K562 (cell line): ENCODE measurements around the gene BACE2. TPM values are rescaled to one million over a fixed set of nuclear protein-coding genes. Genes with fewer than 3 reads are reported as not detected.

ENCODE experiments used
- ATAC-seq: fragments of 200-7000 bp; cut with Tn5 transposase; 3 replicates; pipeline ENCODE4 v1.9.1; 2020; ENCODE audit warnings: moderate library complexity
- BruUV-seq: library from RNA; stranded (reverse); fragments of 400-500 nt; replicated peaks from 2 replicates; lab custom pipeline; 2021; lab: Mats Ljungman, UMichigan
- CTCF ChIA-PET: fragments of 300-600 bp; formaldehyde crosslinking; extraction: SDS; loops from one replicate; lab custom pipeline; 2021; ENCODE audit warnings: low intra/inter-chr PET ratio; lab: Yijun Ruan, JAX
- POLR2A ChIA-PET: fragments of 300-600, 350-650 bp; sonication (Branson Sonifier 250); formaldehyde crosslinking; extraction: SDS; loops from one replicate; lab custom pipeline; 2021; ENCODE audit warnings: antibody characterized with exemption, inconsistent platforms; lab: Yijun Ruan, JAX
- DNase-seq, 4 experiments: peaks; one replicate each; pipeline versions ENCODE4 v3.0.0 to v3.0.0-alpha.2; 2011 to 2018; ENCODE audit warnings: low spot score in 3 of 4, mixed read lengths in 3 of 4; ENCODE audit errors: extremely low read depth in 1 of 4
- FAIRE-seq: peaks from 2 replicates; lab custom pipeline; 2011; peaks lifted over from hg19 to GRCh38; lab: Jason Lieb, UNC
- H2AFZ ChIP-seq: 2 replicates; pipeline ENCODE4 v1.6.0; 2011; ENCODE audit warnings: low read depth, low read length, control low read depth, inconsistent platforms
- H3K27ac ChIP-seq: fragments of 200-600 bp; 3 replicates; pipeline ENCODE4 v1.8.0; 2011; ENCODE audit warnings: low read depth, mild to moderate bottlenecking, control low read depth, inconsistent platforms, low read length, moderate library complexity, mixed read lengths; ENCODE audit errors: extremely low read depth
- H3K27me3 ChIP-seq, 2 experiments: fragments of 300-600 bp in 1 of 2; 2 replicates in 1 of 2; 3 replicates in 1 of 2; pipeline versions ENCODE4 v1.6.0 to v1.8.0; 2011; ENCODE audit warnings: inconsistent platforms in 2 of 2, low read length in 2 of 2, mild to moderate bottlenecking in 1 of 2, mixed read lengths in 1 of 2, moderate library complexity in 1 of 2; ENCODE audit not compliant: control insufficient read depth in 2 of 2, insufficient read depth in 2 of 2
- H3K36me3 ChIP-seq: fragments of 300-600 bp; 3 replicates; pipeline ENCODE4 v1.8.0; 2011; ENCODE audit warnings: mild to moderate bottlenecking, low read length, inconsistent platforms; ENCODE audit not compliant: control insufficient read depth, insufficient read depth
- H3K4me1 ChIP-seq, 2 experiments: fragments of 200-600 bp in 1 of 2; replicated peaks in 1 of 2; 2 replicates in 1 of 2; 3 replicates in 1 of 2; pipeline versions ENCODE4 v1.5.1 to v1.8.0; 2011; ENCODE audit warnings: inconsistent platforms in 2 of 2, low read length in 2 of 2, mild to moderate bottlenecking in 1 of 2, mixed read lengths in 1 of 2, moderate library complexity in 1 of 2; ENCODE audit not compliant: control insufficient read depth in 2 of 2, insufficient read depth in 2 of 2
- H3K4me2 ChIP-seq: 2 replicates; pipeline ENCODE4 v1.6.1; 2011; ENCODE audit warnings: low read length, control low read depth, inconsistent platforms, mixed read lengths; ENCODE audit not compliant: insufficient read depth
- H3K4me3 ChIP-seq: fragments of 200-600 bp; sonication (generic), shearing (Covaris generic); 2 replicates; pipeline ENCODE4 v1.5.1; 2016; ENCODE audit warnings: control low read depth, inconsistent platforms
- H3K79me2 ChIP-seq: fragments of 200-600 bp; 3 replicates; pipeline ENCODE4 v1.8.0; 2011; ENCODE audit warnings: low read length, inconsistent platforms; ENCODE audit not compliant: control insufficient read depth, insufficient read depth
- H3K9ac ChIP-seq, 2 experiments: 2 replicates each; pipeline versions ENCODE4 v1.6.0 to v1.6.1; 2011; ENCODE audit warnings: low read depth in 2 of 2, low read length in 2 of 2, control low read depth in 1 of 2, inconsistent platforms in 1 of 2, mild to moderate bottlenecking in 1 of 2, mixed read lengths in 1 of 2; ENCODE audit not compliant: insufficient read depth in 1 of 2
- H3K9me1 ChIP-seq: one replicate; pipeline ENCODE4 v1.6.0; 2011; ENCODE audit warnings: inconsistent platforms, mild to moderate bottlenecking, low read length, moderate library complexity; ENCODE audit not compliant: control insufficient read depth, insufficient read depth
- H3K9me3 ChIP-seq: replicated peaks from 2 replicates; pipeline ENCODE4 v1.5.1; 2011; ENCODE audit warnings: low read depth, low read length, inconsistent platforms; ENCODE audit not compliant: control insufficient read depth, insufficient read depth
- H4K20me1 ChIP-seq: replicated peaks from 2 replicates; pipeline ENCODE4 v1.6.1; 2011; ENCODE audit warnings: low read length, inconsistent platforms, mixed read lengths; ENCODE audit not compliant: control insufficient read depth, insufficient read depth
- ATF3 ChIP-seq, 2 experiments: fragments of 450-650 bp in 1 of 2; sonication (generic) in 1 of 2; formaldehyde crosslinking in 1 of 2; IDR thresholded peaks in 1 of 2; conservative IDR thresholded peaks in 1 of 2; 2 replicates each; pipeline versions ENCODE4 v1.6.1 to v1.8.1; 2016 to 2023; ENCODE audit warnings: mild to moderate bottlenecking in 2 of 2, moderate library complexity in 2 of 2, inconsistent platforms in 1 of 2, missing genetic modification reagents in 1 of 2
- BCOR ChIP-seq: fragments of 450-650 bp; IDR thresholded peaks from 2 replicates; pipeline ENCODE4 v1.6.1; 2016
- BMI1 ChIP-seq: fragments of 150-350 bp; IDR thresholded peaks from 2 replicates; pipeline ENCODE4 v1.6.1; 2014; ENCODE audit warnings: low read length
- CBX3 ChIP-seq, 2 experiments: IDR thresholded peaks; 1 replicate in 1 of 2; 2 replicates in 1 of 2; pipeline ENCODE4 v1.6.1; 2012; ENCODE audit warnings: inconsistent platforms in 2 of 2, low read length in 2 of 2, borderline replicate concordance in 1 of 2, control low read depth in 1 of 2
- CHD1 ChIP-seq: fragments of 200-600 bp; sonication (generic); IDR thresholded peaks from one replicate; pipeline ENCODE4 v1.6.1; 2012; ENCODE audit warnings: mild to moderate bottlenecking, moderate library complexity, low read length, inconsistent platforms
- FOS ChIP-seq: IDR thresholded peaks from 3 replicates; pipeline ENCODE4 v1.6.1; 2011; ENCODE audit not compliant: insufficient read length; ENCODE audit errors: extremely low read depth
- HMGXB4 ChIP-seq: sonication (generic); formaldehyde crosslinking; IDR thresholded peaks from 2 replicates; pipeline ENCODE4 v1.8.1; 2023; ENCODE audit warnings: mild to moderate bottlenecking, missing genetic modification reagents
- NONO ChIP-seq, 2 experiments: fragments of 200-400 bp in 1 of 2; fragments of 450-650 bp in 1 of 2; formaldehyde crosslinking in 1 of 2; IDR thresholded peaks; 2 replicates each; pipeline ENCODE4 v1.6.1; 2017; ENCODE audit warnings: low read depth in 2 of 2, mild to moderate bottlenecking in 2 of 2, moderate library complexity in 2 of 2, low read length in 1 of 2
- POLR2A ChIP-seq: fragments of 450-650 bp; conservative IDR thresholded peaks from 2 replicates; pipeline ENCODE4 v1.6.1; 2016
- SRF ChIP-seq, 2 experiments: fragments of 250-450, 450-650 bp in 1 of 2; sonication (Bioruptor Pico) in 1 of 2; sonication (generic) in 1 of 2; formaldehyde crosslinking; IDR thresholded peaks; 2 replicates each; pipeline versions ENCODE4 v1.5.0 to v1.5.1; 2020 to 2022; ENCODE audit warnings: mild to moderate bottlenecking in 1 of 2, missing genetic modification reagents in 1 of 2
- ZNF41 ChIP-seq: fragments of 250-450 bp; sonication (Bioruptor Pico); conservative IDR thresholded peaks from 2 replicates; pipeline ENCODE4 v1.4.0; 2020; ENCODE audit warnings: mild to moderate bottlenecking
- ZNF655 ChIP-seq: fragments of 250-450 bp; sonication (Bioruptor Pico); IDR thresholded peaks from 2 replicates; pipeline ENCODE4 v1.5.0; 2021
- WGBS: fragments of 100-300 bp; shearing (Covaris generic); methylation state at CpG from one replicate; pipeline ENCODE4 v1.1.6; 2016; ENCODE audit warnings: low coverage, mixed read lengths; ENCODE audit not compliant: insufficient coverage; ENCODE audit errors: missing lambda C conversion rate; 5-methylcytosine and 5-hydroxymethylcytosine counted together
- in situ Hi-C: fragments of 300-500 bp; cut with MboI; formaldehyde crosslinking; loops from 4 replicates; pipeline ENCODE4 v1.15.0; 2018; ENCODE audit warnings: inconsistent platforms, mixed read lengths
- intact Hi-C: fragments of 100-400 bp; cut with micrococcal nuclease; formaldehyde crosslinking; loops from 2 replicates; pipeline ENCODE4 v1.14.2; 2022
- polyA plus RNA-seq, 8 experiments: library from polyadenylated mRNA; depleted of rRNA in 4 of 8; stranded (reverse) in 5 of 8; unstranded in 3 of 8; fragments of >200 nt; fragmentation: Nextera tagmentation in 2 of 8; fragmentation: Illumina TruSeq in 1 of 8; extraction: Ambion mirVana in 2 of 8; extraction: Trizol in 1 of 8; gene quantifications; 2 replicates each; pipeline versions ENCODE4 v1.2.1 to v1.2.3, GENCODE V29; 2011 to 2014; ENCODE audit warnings: inconsistent platforms in 1 of 8, missing spikeins in 1 of 8
- total RNA-seq, 7 experiments: library from RNA; depleted of rRNA in 6 of 7; stranded (reverse); fragments of >200 nt in 6 of 7; fragmentation: Illumina TruSeq in 2 of 7; extraction: Trizol in 2 of 7; gene quantifications; 2 replicates each; pipeline versions ENCODE4 v1.2.1 to v1.2.3, GENCODE V29; 2011 to 2021; ENCODE audit warnings: low replicate concordance in 1 of 7

Gene BACE2
- total and polyA plus RNA-seq, 9 of the 15 experiments (the other 6 are each of a cell fraction or from before 2014, with no cell fraction given), result 0.05 to 0.24 (median 0.15) TPM; not detected in 2

- no peak overlapping the region for H3K9ac ChIP-seq
- H4K20me1 ChIP-seq, result peaks cover 3% of the 10 kb centered on the region; the same call in 1 of the 2 replicates
- H3K9me3 ChIP-seq, result no peaks in the 10 kb centered on the region
- intact Hi-C loops (loop anchor here (10.0 kb wide), 1 partner anchor 330 kb away; no protein-coding TSS in a partner anchor), in situ Hi-C loops (no loop called here)
- H3K4me2 ChIP-seq, result no peak overlapping the region
- BruUV-seq, result no TSS peak
- no peaks in the 10 kb centered on the region for H3K36me3 ChIP-seq
- TF ChIP-seq BMI1 (no peak), SRF (CRISPR knock-in tag; IDR thresholded peaks at IDR 0.05) (no peak), FOS (no peak), CHD1 (no peak), NONO (IDR thresholded peaks at IDR 0.05; ENCODE audit: low read depth in 2 of 2, low read length in 1 of 2) (no peak), ZNF41 (no peak), CBX3 (IDR thresholded peaks at IDR 0.05; ENCODE audit: borderline replicate concordance in 1 of 2, low read length in 2 of 2) (no peak), POLR2A (no peak), BCOR (no peak), HMGXB4 (CRISPR knock-in tag) (no peak), ZNF655 (no peak), ATF3 (IDR thresholded peaks at IDR 0.05) (no peak), ATF3 (CRISPR knock-in tag; conservative IDR thresholded peaks at IDR 0.05) (no peak)
- no peaks in the 10 kb centered on the region for H3K9me1 ChIP-seq
- no peaks in the 10 kb centered on the region for H3K79me2 ChIP-seq
- H3K27ac ChIP-seq, result no peak overlapping the region
- DNase-seq (no peak), ATAC-seq (no peak), FAIRE-seq (no peak)
- H3K4me1 ChIP-seq, result no peaks in the 10 kb centered on the region
- H3K4me3 ChIP-seq, result no peak overlapping the region
- H2AFZ ChIP-seq, result no peak overlapping the region
- H3K27me3 ChIP-seq, result peaks cover 3 to 5% of the 10 kb centered on the region in 2 experiments; a peak in 3 of 5 replicates
- CTCF ChIA-PET, result no interaction called here
- 0% methylated on average over 13 of the region's 13 CpGs for WGBS
- POLR2A ChIA-PET, result no interaction called here
Observed at GRCh38 chr21:41124641-41125201, 43.2 kb upstream of the BACE2 start.
